ENCODE data around the gene TNFRSF14.

- TF ChIP-seq POLR2AphosphoS5 (IDR thresholded peaks at IDR 0.05; ENCODE audit: low read depth) (no peak), CTCF (conservative IDR thresholded peaks at IDR 0.05; ENCODE audit: low read depth in 2 of 2) (no peak), REST (IDR thresholded peaks at IDR 0.05; ENCODE audit: unreplicated experiment) (no peak), JUNB (IDR thresholded peaks at IDR 0.05; ENCODE audit: unreplicated experiment) (no peak), ETS1 (IDR thresholded peaks at IDR 0.05) (no peak), CREB1 (CRISPR knock-in tag; IDR thresholded peaks at IDR 0.05; ENCODE audit: low read depth) (no peak), EZH2phosphoT487 (IDR thresholded peaks at IDR 0.05; ENCODE audit: unreplicated experiment) (no peak), ZNF331 (CRISPR knock-in tag; IDR thresholded peaks at IDR 0.05; ENCODE audit: low read depth) (no peak), EZH2 (IDR thresholded peaks at IDR 0.05; ENCODE audit: low read depth, unreplicated experiment) (no peak), STAT1 (IDR thresholded peaks at IDR 0.05; ENCODE audit: unreplicated experiment) (no peak)
Observed at GRCh38 chr1:2540816-2541492, 15.2 kb upstream of the TNFRSF14 start.
